Coronary artery (tissue), 2 donors: ENCODE results near the gene AGA.

Source experiments
- DNase-seq: peaks from one replicate; pipeline ENCODE4 v3.0.0-alpha.2; 2017; ENCODE audit warnings: low spot score
- H3K27ac ChIP-seq, 2 donors: fragments of 200-600 bp; sonication (generic); one replicate each; pipeline ENCODE4 v1.5.1; 2016 to 2019
- H3K4me3 ChIP-seq: fragments of 200-600 bp; sonication (generic); 2 replicates; pipeline ENCODE4 v1.5.1; 2016; ENCODE audit warnings: mild to moderate bottlenecking, moderate library complexity
- TF ChIP-seq, protein P1 (sequence below): fragments of 200-600 bp; sonication (generic); IDR thresholded peaks from one replicate; pipeline ENCODE4 v1.5.1; 2019; ENCODE audit warnings: antibody characterized with exemption

Gene AGA

DNA sequence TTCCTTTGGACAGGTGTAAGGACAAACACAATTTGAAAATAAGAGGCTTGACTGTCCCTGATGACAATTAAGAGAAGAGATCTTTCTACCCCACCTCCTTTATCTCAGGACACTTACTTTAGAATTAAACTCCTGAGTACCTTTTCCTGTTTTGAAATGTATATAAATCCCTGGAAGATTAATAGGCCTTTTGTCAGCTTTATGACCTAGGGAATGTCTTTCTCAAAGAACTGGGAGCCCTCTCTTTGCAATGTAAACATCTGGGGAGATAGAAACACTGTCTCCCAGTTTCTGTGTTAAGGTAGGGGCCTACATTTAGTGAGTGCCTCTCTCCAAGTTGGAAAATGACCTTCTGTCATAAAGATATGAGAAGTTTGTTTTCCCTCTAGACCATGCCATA, 31.7 kb downstream of the AGA start:
- H3K27ac ChIP-seq = no peak overlapping the region
- TF ChIP-seq, protein P1, sequence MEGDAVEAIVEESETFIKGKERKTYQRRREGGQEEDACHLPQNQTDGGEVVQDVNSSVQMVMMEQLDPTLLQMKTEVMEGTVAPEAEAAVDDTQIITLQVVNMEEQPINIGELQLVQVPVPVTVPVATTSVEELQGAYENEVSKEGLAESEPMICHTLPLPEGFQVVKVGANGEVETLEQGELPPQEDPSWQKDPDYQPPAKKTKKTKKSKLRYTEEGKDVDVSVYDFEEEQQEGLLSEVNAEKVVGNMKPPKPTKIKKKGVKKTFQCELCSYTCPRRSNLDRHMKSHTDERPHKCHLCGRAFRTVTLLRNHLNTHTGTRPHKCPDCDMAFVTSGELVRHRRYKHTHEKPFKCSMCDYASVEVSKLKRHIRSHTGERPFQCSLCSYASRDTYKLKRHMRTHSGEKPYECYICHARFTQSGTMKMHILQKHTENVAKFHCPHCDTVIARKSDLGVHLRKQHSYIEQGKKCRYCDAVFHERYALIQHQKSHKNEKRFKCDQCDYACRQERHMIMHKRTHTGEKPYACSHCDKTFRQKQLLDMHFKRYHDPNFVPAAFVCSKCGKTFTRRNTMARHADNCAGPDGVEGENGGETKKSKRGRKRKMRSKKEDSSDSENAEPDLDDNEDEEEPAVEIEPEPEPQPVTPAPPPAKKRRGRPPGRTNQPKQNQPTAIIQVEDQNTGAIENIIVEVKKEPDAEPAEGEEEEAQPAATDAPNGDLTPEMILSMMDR = no peak
- H3K4me3 ChIP-seq = no peak overlapping the region
- DNase-seq = no peak

DNA sequence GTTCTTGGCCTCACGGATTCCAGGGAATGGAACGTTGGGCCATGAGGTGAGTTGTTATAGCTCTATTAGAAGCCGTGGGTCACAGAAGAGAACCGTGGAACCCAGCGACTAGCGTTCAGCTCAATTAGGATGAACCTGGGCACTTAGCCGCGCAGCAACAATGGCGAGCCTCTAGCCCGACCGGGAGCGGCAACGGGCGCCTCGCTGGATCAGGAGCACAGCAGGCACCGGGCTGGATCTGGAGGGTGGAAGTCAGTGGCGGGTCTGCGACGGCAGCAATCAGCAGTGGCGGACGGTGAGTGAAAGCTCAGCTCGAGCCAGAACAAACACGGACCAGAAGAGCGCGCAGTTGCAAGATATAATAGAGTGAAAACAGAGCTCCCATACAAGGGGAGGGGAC, 34.2 kb downstream of the AGA start:
- DNase-seq = no peak
- H3K27ac ChIP-seq = no peak overlapping the region
- TF ChIP-seq, protein P1 = no peak

DNA sequence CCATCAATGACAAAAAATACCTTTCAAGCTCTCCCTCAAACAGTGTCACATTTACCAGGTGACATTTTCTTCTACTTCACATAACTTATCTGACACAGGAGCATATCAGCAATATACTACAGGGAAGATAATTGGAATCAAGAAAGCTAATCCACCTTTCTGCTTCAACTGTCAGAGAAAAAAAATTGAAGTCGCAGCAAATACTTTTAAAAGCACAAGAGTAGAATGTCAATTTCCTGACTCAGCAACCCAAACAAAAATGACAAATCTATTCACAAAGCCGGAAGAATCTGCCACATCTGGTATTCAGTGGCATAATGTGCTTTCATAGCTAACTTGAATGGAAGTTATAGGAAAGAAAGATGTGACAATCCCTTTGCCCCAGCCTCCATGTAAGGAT, 36.7 kb downstream of the AGA start:
- H3K27ac ChIP-seq = no peak overlapping the region
- DNase-seq = no peak
- TF ChIP-seq, protein P1 = no peak
- H3K4me3 ChIP-seq = no peak overlapping the region

More for the DNA sequence above, 34.2 kb downstream of the AGA start:
- no peak overlapping the region for H3K4me3 ChIP-seq

DNA sequence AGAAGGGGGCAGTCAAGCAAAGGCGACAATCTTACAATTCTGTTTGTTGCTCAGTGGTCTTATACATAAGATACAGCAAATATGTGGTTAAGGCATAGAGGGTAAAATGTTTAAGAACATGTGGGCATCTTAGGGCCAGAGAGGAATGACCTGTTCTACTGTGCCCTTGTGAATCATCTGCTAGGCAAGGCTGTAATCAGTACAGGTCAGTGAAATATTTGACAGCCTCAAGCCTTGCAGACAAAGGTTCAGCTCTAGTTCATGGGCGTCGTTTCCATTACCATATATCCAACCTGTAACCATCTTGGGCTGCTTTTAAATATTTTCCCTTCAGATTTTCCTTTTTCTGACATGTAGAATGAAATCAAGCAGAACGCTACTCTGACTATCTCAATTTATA, 37.3 kb downstream of the AGA start:
- DNase-seq = no peak
- H3K4me3 ChIP-seq = no peak overlapping the region
- TF ChIP-seq, protein P1 = no peak
- no peak overlapping the region for H3K27ac ChIP-seq

DNA sequence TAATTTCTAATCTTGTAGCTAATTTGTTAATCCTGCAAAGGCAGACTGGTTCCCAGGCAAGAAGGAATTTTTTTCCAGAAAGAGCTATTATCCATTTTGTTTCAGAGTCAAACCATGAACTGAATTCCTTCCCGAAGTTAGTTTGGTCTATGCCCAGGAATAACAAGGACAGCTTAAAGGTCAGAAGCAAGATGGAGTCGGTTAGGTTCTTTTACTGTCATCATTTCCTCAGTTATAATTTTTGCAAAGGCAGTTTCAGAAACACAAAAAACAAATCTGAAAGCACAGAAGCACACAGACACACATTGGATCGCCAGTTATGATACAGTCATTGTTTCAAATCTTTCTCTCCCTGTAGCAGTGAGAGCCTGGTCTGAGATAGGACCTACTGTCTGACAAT, 37.9 kb downstream of the AGA start:
- Histone ChIP-seq H3K27ac (no peak overlapping the region), H3K4me3 (no peak overlapping the region)
- DNase-seq = no peak
- TF ChIP-seq, protein P1 = no peak

DNA sequence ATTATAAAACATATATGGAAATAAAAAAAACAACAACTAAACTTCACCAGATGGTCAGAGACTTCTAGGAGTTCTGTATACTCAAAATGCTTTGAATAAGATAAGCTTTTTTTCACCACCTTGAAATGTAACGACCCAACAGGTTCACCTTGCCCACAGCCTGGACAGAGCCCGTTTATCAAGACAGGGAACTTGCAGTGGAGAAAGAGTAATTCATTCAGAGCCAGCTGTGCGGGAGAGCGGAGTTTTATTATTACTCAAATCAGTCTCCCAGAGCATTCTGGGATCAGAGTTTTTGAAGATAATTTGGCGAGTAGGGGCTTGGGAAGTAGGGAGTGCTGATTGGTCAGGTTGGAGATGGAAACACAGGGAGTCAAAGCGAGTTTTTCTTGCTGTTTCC, 38.5 kb downstream of the AGA start:
- Histone ChIP-seq H3K4me3 (no peak overlapping the region), H3K27ac (no peak overlapping the region)
- TF ChIP-seq, protein P1 = no peak
- no peak for DNase-seq

DNA sequence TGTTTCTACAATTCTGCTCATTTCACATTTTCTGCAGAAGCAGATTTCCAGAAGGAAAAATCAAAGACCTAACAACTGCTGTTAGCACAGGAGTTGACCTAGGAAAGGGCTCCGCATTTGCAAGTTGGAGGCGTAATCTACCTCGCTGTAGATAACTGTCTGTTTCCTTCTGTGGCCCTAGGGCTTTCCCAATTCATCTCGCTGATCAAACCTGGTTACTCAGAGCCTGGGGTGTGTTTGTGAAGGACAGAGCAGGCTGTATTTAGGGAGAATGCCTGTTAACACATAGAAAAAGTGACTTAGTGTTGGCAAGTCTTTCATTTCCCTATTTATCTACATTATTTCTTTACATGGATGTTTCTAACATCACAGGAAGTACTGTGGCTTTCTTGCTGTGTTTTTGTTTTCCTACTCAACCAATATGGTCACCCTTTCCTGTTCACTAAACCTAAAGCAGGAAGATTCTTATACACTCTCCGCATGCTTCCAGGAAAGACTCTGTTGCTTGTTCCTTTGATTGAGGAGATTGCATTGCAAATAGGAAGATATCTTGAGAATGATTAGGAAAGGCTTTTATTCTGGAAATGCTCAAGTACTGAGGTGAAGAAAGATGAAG, 40.5 kb downstream of the AGA start:
- H3K4me3 ChIP-seq = no peak overlapping the region
- H3K27ac ChIP-seq = no peak overlapping the region
- DNase-seq = no peak
- TF ChIP-seq, protein P1 = no peak
